Umbilical cord (tissue), 2 donors: ENCODE results near the gene GZF1. TPM values are rescaled to one million over a fixed set of nuclear protein-coding genes. Genes with fewer than 3 reads are reported as not detected.
"Not testable (repeated sequence)": the region's sequence is repeated elsewhere in the genome, so short reads cannot be mapped to it uniquely, and the experiment has no call there.

Experiments used
- DNase-seq: peaks from one replicate; pipeline ENCODE4 v3.0.0-alpha.2; 2015; ENCODE audit warnings: low spot score
- total RNA-seq: library from RNA; depleted of rRNA; stranded (reverse); fragments of >200 nt; gene quantifications from one replicate; pipeline ENCODE4 v1.2.3, GENCODE V29; 2014; ENCODE audit warnings: low replicate concordance; ENCODE audit not compliant: insufficient read depth

Gene GZF1
- total RNA-seq, 1 donor from 2014 or later, result 18.1 TPM

GRCh38 chr20:23346002-23346401, 16.0 kb upstream of the GZF1 start:
- DNase-seq, result no peak

- no peak for DNase-seq
These were observed 14.2 kb upstream of the GZF1 start for GRCh38 chr20:23347791-23348190.

GRCh38 chr20:23348510-23348909, 13.5 kb upstream of the GZF1 start:
- not testable (repeated sequence) for DNase-seq

- DNase-seq, result peak; percentile 95
These were observed 12.4 kb upstream of the GZF1 start for GRCh38 chr20:23349338-23350195.

GRCh38 chr20:23350196-23350903, 11.6 kb upstream of the GZF1 start, which contains the start of gene NXT1:
Gene NXT1 (plus strand): TSS chr20:23350791. CDS start chr20:23354042, 3,251 bp downstream.
- DNase-seq, result peak; percentile 100

GRCh38 chr20:23350904-23351838, 10.8 kb upstream of the GZF1 start:
- DNase-seq, result peak; percentile 64

- DNase-seq, result no peak
These were observed 5.8 kb upstream of the GZF1 start for GRCh38 chr20:23356203-23356602.

- DNase-seq, result peak; percentile 99
These were observed 4.0 kb upstream of the GZF1 start for GRCh38 chr20:23357767-23358562.

GRCh38 chr20:23358563-23358906, 3.4 kb upstream of the GZF1 start:
- DNase-seq, result no peak

GRCh38 chr20:23358923-23359593, 2.9 kb upstream of the GZF1 start:
- DNase-seq, result no peak

GRCh38 chr20:23360531-23360930, 1.5 kb upstream of the GZF1 start:
- no peak for DNase-seq

- no peak for DNase-seq
These were observed 885 bp upstream of the GZF1 start for GRCh38 chr20:23361119-23361475.

- peak; percentile 40 for DNase-seq
These were observed 642 bp downstream of the GZF1 start for GRCh38 chr20:23362392-23363256.

GRCh38 chr20:23363257-23363649, 1.3 kb downstream of the GZF1 start:
- DNase-seq, result no peak

- DNase-seq, result no peak
These were observed 3.6 kb downstream of the GZF1 start for GRCh38 chr20:23365390-23366165.

GRCh38 chr20:23366384-23366783, 4.4 kb downstream of the GZF1 start:
- no peak for DNase-seq

GRCh38 chr20:23367770-23368169, 5.8 kb downstream of the GZF1 start:
- no peak for DNase-seq

GRCh38 chr20:23368316-23369071, 6.5 kb downstream of the GZF1 start:
- DNase-seq, result no peak
